Ishikawa (cell line): ENCODE measurements around the gene DNAH17.

Source experiments
- EP300 ChIP-seq: IDR thresholded peaks from 2 replicates; pipeline ENCODE4 v1.6.1; 2012; ENCODE audit warnings: borderline replicate concordance
- MAX ChIP-seq: IDR thresholded peaks from 2 replicates; pipeline ENCODE4 v1.6.1; 2012
- RAD21 ChIP-seq: IDR thresholded peaks from 2 replicates; pipeline ENCODE4 v1.6.1; 2012; ENCODE audit warnings: low read depth
- TAF1 ChIP-seq: IDR thresholded peaks from 2 replicates; pipeline ENCODE4 v1.6.1; 2012; ENCODE audit warnings: low read depth, mild to moderate bottlenecking
- TCF12 ChIP-seq: IDR thresholded peaks from 2 replicates; pipeline ENCODE4 v1.6.1; 2012; ENCODE audit warnings: low read depth
- TEAD4 ChIP-seq: IDR thresholded peaks from 2 replicates; pipeline ENCODE4 v1.6.1; 2012
- YY1 ChIP-seq: IDR thresholded peaks from 2 replicates; pipeline ENCODE4 v1.6.1; 2012; ENCODE audit warnings: low read depth
- ZBTB7A ChIP-seq: IDR thresholded peaks from 2 replicates; pipeline ENCODE4 v1.6.1; 2012; ENCODE audit warnings: low read depth
- TF ChIP-seq, protein P1 (sequence below): IDR thresholded peaks from 2 replicates; pipeline ENCODE4 v1.6.1; 2012; ENCODE audit warnings: low read depth, mild to moderate bottlenecking
- TF ChIP-seq, protein P2 (sequence below): IDR thresholded peaks from 2 replicates; pipeline ENCODE4 v1.6.1; 2012

DNA sequence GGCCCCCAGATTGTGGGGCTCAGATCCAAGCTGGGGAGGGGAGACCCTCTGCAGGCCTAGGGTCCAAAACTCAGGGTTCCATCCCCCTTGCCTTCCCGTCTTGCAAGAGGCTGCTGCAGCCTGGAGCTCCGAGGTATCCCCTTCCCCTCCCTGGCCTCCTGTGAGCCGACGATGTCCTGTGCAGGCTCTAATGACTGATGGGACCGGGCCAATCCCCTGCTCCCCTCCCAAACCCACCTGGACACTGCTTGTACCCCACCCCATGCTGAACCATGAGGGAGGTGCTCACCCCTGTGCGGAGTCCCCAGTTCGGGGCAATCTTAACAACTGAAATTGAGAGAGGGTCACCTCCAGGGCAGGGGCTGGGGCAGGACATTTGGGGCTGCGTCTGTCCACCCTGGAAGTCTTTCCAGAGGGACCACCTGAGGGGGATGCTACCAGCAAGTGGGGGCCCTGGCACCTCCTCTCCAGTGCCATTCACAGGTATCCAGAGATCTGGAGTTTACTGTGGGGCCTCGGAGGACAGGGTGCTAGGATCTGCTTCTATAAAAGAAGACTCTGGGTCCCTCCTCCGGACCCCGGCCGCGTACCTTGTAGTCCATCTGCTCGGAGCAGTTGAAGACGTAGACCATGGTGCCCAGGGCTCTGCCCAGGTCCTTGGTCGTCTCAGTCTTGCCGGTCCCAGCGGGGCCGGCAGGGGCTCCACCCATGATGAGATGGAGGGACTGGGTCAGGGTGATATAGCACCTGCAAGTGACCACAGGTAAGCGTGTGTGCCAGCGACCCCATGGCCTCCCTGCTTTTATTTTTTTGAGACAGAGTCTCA is 77.3 kb downstream of the DNAH17 start:
- TF ChIP-seq TAF1 (no peak), YY1 (no peak), MAX (no peak), ZBTB7A (no peak), EP300 (no peak), TCF12 (no peak), TEAD4 (no peak), RAD21 (no peak)
- TF ChIP-seq, protein P1, sequence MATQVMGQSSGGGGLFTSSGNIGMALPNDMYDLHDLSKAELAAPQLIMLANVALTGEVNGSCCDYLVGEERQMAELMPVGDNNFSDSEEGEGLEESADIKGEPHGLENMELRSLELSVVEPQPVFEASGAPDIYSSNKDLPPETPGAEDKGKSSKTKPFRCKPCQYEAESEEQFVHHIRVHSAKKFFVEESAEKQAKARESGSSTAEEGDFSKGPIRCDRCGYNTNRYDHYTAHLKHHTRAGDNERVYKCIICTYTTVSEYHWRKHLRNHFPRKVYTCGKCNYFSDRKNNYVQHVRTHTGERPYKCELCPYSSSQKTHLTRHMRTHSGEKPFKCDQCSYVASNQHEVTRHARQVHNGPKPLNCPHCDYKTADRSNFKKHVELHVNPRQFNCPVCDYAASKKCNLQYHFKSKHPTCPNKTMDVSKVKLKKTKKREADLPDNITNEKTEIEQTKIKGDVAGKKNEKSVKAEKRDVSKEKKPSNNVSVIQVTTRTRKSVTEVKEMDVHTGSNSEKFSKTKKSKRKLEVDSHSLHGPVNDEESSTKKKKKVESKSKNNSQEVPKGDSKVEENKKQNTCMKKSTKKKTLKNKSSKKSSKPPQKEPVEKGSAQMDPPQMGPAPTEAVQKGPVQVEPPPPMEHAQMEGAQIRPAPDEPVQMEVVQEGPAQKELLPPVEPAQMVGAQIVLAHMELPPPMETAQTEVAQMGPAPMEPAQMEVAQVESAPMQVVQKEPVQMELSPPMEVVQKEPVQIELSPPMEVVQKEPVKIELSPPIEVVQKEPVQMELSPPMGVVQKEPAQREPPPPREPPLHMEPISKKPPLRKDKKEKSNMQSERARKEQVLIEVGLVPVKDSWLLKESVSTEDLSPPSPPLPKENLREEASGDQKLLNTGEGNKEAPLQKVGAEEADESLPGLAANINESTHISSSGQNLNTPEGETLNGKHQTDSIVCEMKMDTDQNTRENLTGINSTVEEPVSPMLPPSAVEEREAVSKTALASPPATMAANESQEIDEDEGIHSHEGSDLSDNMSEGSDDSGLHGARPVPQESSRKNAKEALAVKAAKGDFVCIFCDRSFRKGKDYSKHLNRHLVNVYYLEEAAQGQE, result no peak
- TF ChIP-seq, protein P2, sequence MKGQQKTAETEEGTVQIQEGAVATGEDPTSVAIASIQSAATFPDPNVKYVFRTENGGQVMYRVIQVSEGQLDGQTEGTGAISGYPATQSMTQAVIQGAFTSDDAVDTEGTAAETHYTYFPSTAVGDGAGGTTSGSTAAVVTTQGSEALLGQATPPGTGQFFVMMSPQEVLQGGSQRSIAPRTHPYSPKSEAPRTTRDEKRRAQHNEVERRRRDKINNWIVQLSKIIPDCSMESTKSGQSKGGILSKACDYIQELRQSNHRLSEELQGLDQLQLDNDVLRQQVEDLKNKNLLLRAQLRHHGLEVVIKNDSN, result no peak
